ENCODE results near the gene PRAF2. TPM values are rescaled to one million over a fixed set of nuclear protein-coding genes. Genes with fewer than 3 reads are reported as not detected.

The PRAF2 gene
- total and polyA plus RNA-seq, 9 of the 15 experiments (the other 6 are each of a cell fraction or from before 2014, with no cell fraction given) = 0.24 to 5.7 (median 2.0) TPM

GRCh38 chrX:49042581-49043219 lies 31.1 kb downstream of the PRAF2 start:
- Histone ChIP-seq H4K20me1 (replicated peaks; ENCODE audit: control insufficient read depth, insufficient read depth, low read length) (no peaks in the 10 kb centered on the region), H3K27me3 (ENCODE audit: control insufficient read depth in 2 of 2, insufficient read depth in 2 of 2, low read length in 2 of 2) (no peaks in the 10 kb centered on the region), H2AFZ (ENCODE audit: low read depth, low read length) (peak overlapping the region; percentile 63; the same call in 1 of the 2 replicates), H3K36me3 (ENCODE audit: control insufficient read depth, insufficient read depth, low read length) (peaks cover 22% of the 10 kb centered on the region; the same call in 2 of the 3 replicates), H3K79me2 (ENCODE audit: control insufficient read depth, insufficient read depth, low read length) (peaks cover 36% of the 10 kb centered on the region), H3K9me1 (ENCODE audit: control insufficient read depth, insufficient read depth, low read length) (no peaks in the 10 kb centered on the region), H3K4me3 (peak overlapping the region; percentile 97), H3K27ac (ENCODE audit: extremely low read depth, low read depth, low read length) (peak overlapping the region; percentile 89), H3K4me2 (ENCODE audit: insufficient read depth, low read length) (peak overlapping the region; percentile 86), H3K4me1 (replicated peaks in 1 of 2; ENCODE audit: control insufficient read depth in 2 of 2, insufficient read depth in 2 of 2, low read length in 2 of 2) (peaks cover 40 to 48% of the 10 kb centered on the region in 2 experiments; a peak in 4 of 5 replicates), H3K9me3 (replicated peaks; ENCODE audit: control insufficient read depth, insufficient read depth, low read depth, low read length) (no peaks in the 10 kb centered on the region), H3K9ac (ENCODE audit: insufficient read depth in 1 of 2, low read depth in 2 of 2, low read length in 2 of 2) (peak overlapping the region; percentile 91 to 97)
- BruUV-seq (replicated peaks) = no TSS peak
- no peak for ATAC-seq
- FAIRE-seq = no peak
- ChIA-PET CTCF (ENCODE audit: low intra/inter-chr PET ratio) (interaction anchor here (0.6 kb wide), 1 partner anchor 1945 kb away, joined by 3 read pairs; no protein-coding TSS in a partner anchor), POLR2A (interaction anchor here (0.5 to 1.3 kb wide), 7 partner anchors 38 to 541 kb away, joined by 3 to 5 read pairs (median 3); no protein-coding TSS in a partner anchor)
- DNase-seq (ENCODE audit: extremely low read depth in 1 of 4, low spot score in 3 of 4) = peak in 1 of 4 experiments; percentile 5
- intact Hi-C loops (cut with micrococcal nuclease) = loop anchor here (1.0 to 5.0 kb wide), 8 partner anchors 40 to 412 kb away; partner anchors contain the start of gene GRIPAP1
- in situ Hi-C loops (cut with MboI) = no loop called here
- 2% methylated on average over 16 of the region's 29 CpGs for WGBS (ENCODE audit: insufficient coverage, low coverage, missing lambda C conversion rate)
- TF ChIP-seq NCOA6 (IDR thresholded peaks at IDR 0.05) = peak; percentile 46; the same call in 1 of the 2 replicates
- peak; percentile 70; the same call in 1 of the 2 replicates for TF ChIP-seq AFF4 (CRISPR knock-in tag; IDR thresholded peaks at IDR 0.05)
- TF ChIP-seq, protein P1, sequence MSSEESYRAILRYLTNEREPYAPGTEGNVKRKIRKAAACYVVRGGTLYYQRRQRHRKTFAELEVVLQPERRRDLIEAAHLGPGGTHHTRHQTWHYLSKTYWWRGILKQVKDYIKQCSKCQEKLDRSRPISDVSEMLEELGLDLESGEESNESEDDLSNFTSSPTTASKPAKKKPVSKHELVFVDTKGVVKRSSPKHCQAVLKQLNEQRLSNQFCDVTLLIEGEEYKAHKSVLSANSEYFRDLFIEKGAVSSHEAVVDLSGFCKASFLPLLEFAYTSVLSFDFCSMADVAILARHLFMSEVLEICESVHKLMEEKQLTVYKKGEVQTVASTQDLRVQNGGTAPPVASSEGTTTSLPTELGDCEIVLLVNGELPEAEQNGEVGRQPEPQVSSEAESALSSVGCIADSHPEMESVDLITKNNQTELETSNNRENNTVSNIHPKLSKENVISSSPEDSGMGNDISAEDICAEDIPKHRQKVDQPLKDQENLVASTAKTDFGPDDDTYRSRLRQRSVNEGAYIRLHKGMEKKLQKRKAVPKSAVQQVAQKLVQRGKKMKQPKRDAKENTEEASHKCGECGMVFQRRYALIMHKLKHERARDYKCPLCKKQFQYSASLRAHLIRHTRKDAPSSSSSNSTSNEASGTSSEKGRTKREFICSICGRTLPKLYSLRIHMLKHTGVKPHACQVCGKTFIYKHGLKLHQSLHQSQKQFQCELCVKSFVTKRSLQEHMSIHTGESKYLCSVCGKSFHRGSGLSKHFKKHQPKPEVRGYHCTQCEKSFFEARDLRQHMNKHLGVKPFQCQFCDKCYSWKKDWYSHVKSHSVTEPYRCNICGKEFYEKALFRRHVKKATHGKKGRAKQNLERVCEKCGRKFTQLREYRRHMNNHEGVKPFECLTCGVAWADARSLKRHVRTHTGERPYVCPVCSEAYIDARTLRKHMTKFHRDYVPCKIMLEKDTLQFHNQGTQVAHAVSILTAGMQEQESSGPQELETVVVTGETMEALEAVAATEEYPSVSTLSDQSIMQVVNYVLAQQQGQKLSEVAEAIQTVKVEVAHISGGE (CRISPR knock-in tag; IDR thresholded peaks at IDR 0.05) = 0 out of 6 replicates have a peak, but pooled peaks of 1 of the 3 experiments have one; percentile 58
- 0 out of 2 replicates have a peak, but pooled peaks have one; percentile 40 for TF ChIP-seq GATAD2A (IDR thresholded peaks at IDR 0.05)
- no peak for TF ChIP-seq LCOR (CRISPR knock-in tag; IDR thresholded peaks at IDR 0.05)
- no peak for TF ChIP-seq PHB (CRISPR knock-in tag; IDR thresholded peaks at IDR 0.05)
- 0 out of 2 replicates have a peak, but pooled peaks have one; percentile 37 for TF ChIP-seq SUPT5H (IDR thresholded peaks at IDR 0.05)
- TF ChIP-seq NR2C2 (CRISPR knock-in tag; IDR thresholded peaks at IDR 0.05) = no peak
- peak; percentile 3; the same call in 1 of the 2 replicates for TF ChIP-seq NR2C2 (tag; IDR thresholded peaks at IDR 0.05)
- peak; percentile 85 for TF ChIP-seq RBFOX2 (IDR thresholded peaks at IDR 0.05; ENCODE audit: low read depth, low read length)
- no peak for TF ChIP-seq POLR2B (IDR thresholded peaks at IDR 0.05; ENCODE audit: low read depth, partially characterized antibody)
- peak; percentile 32; the same call in 1 of the 2 replicates for TF ChIP-seq POLR2A (conservative IDR thresholded peaks at IDR 0.05)
- no peak for TF ChIP-seq ZZZ3 (IDR thresholded peaks at IDR 0.05)
- TF ChIP-seq ETV5 (CRISPR knock-in tag; IDR thresholded peaks at IDR 0.05; ENCODE audit: low read depth) = peak; percentile 47; the same call in 1 of the 2 replicates
- peak; percentile 36 for TF ChIP-seq FIP1L1 (IDR thresholded peaks at IDR 0.05; ENCODE audit: low read depth, low read length, poor library complexity, severe bottlenecking)
